Ishikawa (cell line): ENCODE data around the gene ANKRD61.

Source experiments
- CEBPB ChIP-seq: IDR thresholded peaks from 2 replicates; pipeline ENCODE4 v1.6.1; 2012
- EP300 ChIP-seq: IDR thresholded peaks from 2 replicates; pipeline ENCODE4 v1.6.1; 2012; ENCODE audit warnings: borderline replicate concordance
- REST ChIP-seq: IDR thresholded peaks from 2 replicates; pipeline ENCODE4 v1.6.1; 2012; ENCODE audit warnings: low read depth, mild to moderate bottlenecking
- USF1 ChIP-seq: IDR thresholded peaks from 2 replicates; pipeline ENCODE4 v1.6.1; 2012

GRCh38 chr7:6026820-6027311 is 4.3 kb upstream of the ANKRD61 start:
- TF ChIP-seq CEBPB, result no peak
- TF ChIP-seq REST, result no peak
- no peak for TF ChIP-seq USF1
- TF ChIP-seq EP300, result no peak
